GM21381 (cell line): Measurements from ENCODE around the gene FASTK.

Source experiments
- ATAC-seq: cut with Tn5 transposase; IDR thresholded peaks from one replicate; pipeline ENCODE4 v1.9.1; 2021; ENCODE audit warnings: mild to moderate bottlenecking, moderate library complexity; ENCODE audit not compliant: unreplicated experiment

The FASTK gene

GRCh38 chr7:151080522-151081169, at the start of gene FASTK:
TSS of gene FASTK (minus strand) at chr7:151080809. CDS start at chr7:151080766, 43 bp downstream.
- ATAC-seq, result peak; percentile 65

GRCh38 chr7:151129960-151130591, 49.5 kb upstream of the FASTK start:
- no peak for ATAC-seq

GRCh38 chr7:151129117-151129959, 48.7 kb upstream of the FASTK start:
- ATAC-seq, result no peak

DNA sequence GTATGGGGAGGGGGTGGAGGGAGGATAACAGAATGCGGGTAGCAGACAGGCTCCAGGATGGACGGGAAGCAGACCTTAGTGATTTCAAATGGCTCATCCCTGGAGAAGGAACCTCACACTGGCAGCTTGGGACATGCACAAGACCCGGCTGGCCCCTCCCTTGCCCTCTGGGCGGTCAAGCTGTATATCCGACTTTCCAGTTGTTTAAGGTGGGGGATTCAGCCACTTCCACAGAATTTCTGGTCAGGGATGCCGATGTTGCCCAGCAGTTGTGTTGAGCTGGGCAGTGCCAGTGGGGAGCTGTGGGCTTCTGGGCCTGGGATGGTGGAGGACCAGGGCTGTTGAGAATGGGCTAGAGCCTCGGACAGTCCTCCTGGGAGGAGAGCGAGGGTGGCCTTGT, 48.1 kb upstream of the FASTK start:
- no peak for ATAC-seq

DNA sequence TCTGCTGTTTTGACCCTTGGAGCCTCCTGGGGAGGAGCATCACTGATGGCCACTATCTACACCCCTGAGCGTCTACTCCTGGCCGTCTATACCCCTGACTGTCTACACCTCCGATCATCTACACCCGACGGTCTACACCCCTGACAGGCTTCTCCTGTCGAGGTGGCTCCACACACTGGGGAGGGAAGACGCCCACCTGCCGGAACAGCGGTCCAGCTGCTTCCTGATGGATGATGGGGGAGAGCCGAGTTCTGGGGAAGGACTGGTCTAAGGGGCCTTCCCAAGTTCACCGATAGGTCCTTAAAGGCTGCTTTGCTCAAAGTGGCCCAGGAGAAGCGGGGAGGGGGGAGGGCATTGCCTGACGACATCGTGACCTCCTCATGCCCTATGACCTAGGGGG, 47.5 kb upstream of the FASTK start:
- no peak for ATAC-seq

DNA sequence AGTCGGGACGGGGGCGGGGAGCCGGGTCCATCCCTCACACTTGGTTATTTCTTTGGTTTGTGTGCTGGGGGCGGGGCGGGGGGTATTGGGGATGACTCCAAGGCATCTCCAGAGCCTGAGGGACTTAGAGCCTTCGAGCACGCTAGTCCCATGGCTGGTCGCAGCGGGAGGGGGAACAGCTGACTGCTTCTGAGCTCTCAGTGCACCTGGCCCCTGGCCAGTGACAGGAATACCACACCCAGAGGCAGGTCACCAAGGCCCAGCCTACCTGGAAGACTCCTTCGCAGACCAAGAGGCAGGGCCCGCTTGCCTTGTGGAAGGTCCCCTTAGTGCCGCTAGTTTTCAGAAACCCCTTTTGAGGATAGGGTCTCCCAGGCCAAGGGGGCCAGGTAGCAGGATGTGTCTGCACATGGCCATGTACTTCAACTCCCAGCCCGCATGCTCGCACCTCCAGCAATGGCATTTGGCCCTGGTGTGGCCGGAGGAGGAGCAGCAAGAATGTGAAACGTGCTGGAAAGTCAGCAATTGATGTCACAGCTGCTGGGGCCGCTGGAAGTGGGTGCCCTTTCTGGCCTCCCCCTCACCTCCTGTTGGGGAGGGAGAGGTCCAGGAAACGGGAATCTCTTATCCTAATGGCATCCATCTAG, 46.0 kb upstream of the FASTK start:
- ATAC-seq, result no peak

DNA sequence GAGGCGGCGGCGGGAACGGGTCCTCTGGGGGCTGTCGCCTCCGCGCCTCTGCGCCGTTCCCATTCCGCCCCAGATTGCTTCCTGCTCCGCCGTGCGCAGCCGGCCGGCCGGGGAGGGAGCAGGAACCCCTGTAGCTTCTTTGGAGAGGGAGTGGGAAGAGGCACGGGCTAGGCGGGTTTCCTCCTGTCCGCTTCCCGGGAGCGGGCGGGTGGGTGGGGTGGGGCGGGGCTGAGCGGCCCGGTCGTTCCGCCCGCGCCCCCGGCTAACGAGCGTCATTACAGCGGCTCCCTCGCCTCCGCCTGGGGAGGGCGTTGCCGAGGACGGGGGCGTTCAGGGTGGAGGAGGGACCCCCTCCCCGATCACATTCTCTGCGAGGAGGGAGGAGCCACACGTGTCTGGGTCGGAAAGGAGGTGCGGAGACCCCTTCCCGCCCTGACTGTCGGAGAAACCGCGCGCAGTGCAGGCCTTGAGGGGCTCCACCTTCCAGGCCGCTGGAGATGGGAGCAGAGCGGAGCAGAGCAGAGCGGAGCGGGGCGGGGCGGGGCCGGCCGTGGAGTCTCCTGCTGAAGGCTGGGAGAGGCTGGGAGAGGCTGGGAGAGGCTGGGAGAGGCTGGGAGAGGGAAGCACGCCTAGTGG, 45.4 kb upstream of the FASTK start:
- no peak for ATAC-seq

- no peak for ATAC-seq
These were observed 44.8 kb upstream of the FASTK start for GRCh38 chr7:151125470-151125845.

DNA sequence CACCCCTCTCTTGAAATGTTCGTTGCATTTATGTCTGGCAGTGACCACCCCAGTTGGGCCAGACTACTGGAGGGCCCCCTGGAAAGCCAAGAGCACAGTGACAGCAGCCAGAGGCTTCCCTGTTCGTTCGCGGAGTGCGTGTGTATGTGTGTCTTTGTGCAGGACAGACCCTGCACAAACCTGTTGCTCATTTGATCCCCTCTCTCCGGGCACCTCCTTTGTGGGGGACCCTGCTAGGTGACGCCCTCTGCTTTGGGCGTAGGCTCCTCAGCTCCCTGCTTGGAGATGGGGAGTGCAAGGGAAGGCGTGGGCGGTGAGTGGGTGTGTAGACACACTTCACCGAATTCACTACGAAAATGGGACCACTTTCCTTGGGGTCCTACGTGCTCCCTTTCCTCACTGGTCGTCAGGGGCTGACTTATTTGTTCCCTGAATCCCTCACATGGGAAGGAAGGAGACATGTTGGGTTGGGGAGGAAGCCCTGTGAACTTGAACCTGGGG, 44.3 kb upstream of the FASTK start:
- no peak for ATAC-seq

GRCh38 chr7:151124481-151124880, 43.9 kb upstream of the FASTK start:
- ATAC-seq, result no peak

DNA sequence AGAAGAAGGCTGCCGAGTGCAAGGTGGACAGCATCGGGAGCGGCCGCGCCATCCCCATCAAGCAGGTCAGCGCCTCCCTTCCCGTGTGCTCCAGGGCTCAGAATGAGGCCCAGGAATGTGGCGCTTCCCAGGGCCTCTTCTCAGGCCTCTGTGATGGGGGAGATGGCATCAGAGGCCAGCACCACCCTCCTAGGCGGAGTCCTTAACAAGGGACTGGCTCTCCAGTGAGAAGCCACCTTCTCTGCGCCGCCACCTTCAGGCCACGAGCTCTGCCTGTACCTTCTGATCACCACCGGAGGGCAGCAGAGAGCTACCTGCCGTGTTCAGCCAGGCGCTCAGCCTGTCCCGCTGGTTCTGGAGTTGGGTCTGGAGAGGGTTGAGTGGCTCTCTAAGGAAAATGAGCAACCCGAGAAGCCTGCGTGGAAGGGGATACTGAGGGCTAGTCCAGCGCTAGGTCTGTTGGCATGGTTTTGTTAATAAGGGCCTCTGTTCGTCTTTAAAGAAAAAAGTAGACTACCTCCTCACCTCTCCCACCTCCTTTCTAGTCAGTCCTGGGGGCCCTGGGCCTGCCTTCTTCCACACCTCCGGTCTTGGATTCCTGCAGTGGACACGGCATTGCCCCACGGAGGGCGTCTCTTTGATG, 43.3 kb upstream of the FASTK start:
- ATAC-seq, result no peak

- ATAC-seq, result no peak
These were observed 42.7 kb upstream of the FASTK start for GRCh38 chr7:151123158-151123821.

GRCh38 chr7:151122796-151123157, 42.2 kb upstream of the FASTK start:
- ATAC-seq, result no peak

DNA sequence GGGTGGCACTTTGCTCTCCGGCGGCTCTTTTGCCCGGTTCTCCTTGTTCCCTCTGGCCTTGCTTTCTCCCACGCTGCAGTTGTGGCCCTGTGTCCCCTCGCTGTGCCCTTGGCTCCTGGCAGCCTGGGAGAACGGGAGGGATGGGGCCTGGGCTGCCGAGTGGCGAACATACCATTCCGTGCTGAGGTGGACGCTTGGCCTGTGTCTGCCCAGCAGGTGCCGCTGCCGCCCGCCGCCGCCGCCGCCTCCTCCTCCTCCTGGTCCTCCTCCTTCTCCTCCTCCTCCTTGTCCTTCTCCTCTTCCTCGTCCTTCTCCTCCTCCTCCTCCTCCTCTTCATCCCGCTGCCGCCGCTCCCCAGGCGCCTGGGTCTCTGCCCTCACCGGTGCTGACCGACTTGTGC, 41.7 kb upstream of the FASTK start:
- ATAC-seq, result no peak

GRCh38 chr7:151121380-151122170, 41.0 kb upstream of the FASTK start:
- ATAC-seq, result no peak

- no peak for ATAC-seq
These were observed 40.3 kb upstream of the FASTK start for GRCh38 chr7:151120896-151121295.

GRCh38 chr7:151119902-151120301, 39.3 kb upstream of the FASTK start:
- ATAC-seq, result no peak

DNA sequence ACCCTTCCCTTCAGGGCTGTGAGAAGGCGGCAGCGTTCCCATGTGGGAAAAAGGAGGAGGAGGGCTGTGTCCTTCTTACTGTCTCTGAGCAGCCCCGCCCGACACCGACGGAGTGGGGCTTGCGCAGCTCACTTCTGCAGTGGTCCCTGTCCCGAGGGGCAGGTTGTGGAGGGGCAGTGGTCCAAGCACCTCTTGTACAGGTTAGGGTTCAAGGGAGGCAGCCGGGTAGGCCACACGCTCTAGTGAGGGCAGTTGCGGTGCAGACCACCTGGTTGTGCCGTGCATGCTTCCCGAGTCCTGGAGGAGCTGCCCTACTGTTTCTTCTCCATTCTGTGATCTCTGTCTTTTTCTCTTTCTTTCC, 38.4 kb upstream of the FASTK start:
- no peak for ATAC-seq
